H9 (cell line): ENCODE measurements around the gene LIF. TPM values are rescaled to one million over a fixed set of nuclear protein-coding genes. Genes with fewer than 3 reads are reported as not detected.

Experiments used
- DNase-seq: peaks from one replicate; pipeline ENCODE4 v3.0.0-alpha.2; 2017
- H2AFZ ChIP-seq: one replicate; pipeline ENCODE4 v1.6.1; 2013; ENCODE audit warnings: mild to moderate bottlenecking, low read length, control low read depth, moderate library complexity
- H2AK5ac ChIP-seq: 2 replicates; pipeline ENCODE4 v1.6.1; 2013; ENCODE audit warnings: low read length, control low read depth, mixed read lengths; ENCODE audit not compliant: insufficient read length
- H2BK120ac ChIP-seq: one replicate; pipeline ENCODE4 v1.6.1; 2013; ENCODE audit warnings: low read depth, mild to moderate bottlenecking, low read length, control low read depth, inconsistent platforms; ENCODE audit not compliant: poor library complexity, severe bottlenecking
- H2BK12ac ChIP-seq: 2 replicates; pipeline ENCODE4 v1.6.1; 2013; ENCODE audit warnings: low read length, control low read depth, mixed read lengths, low read depth; ENCODE audit not compliant: insufficient read length
- H2BK15ac ChIP-seq: 2 replicates; pipeline ENCODE4 v1.6.1; 2013; ENCODE audit warnings: low read depth, low read length, control low read depth
- H2BK20ac ChIP-seq: one replicate; pipeline ENCODE4 v1.6.1; 2013; ENCODE audit warnings: low read depth, mild to moderate bottlenecking, low read length, control low read depth, inconsistent platforms; ENCODE audit not compliant: poor library complexity, severe bottlenecking
- H2BK5ac ChIP-seq: 2 replicates; pipeline ENCODE4 v1.6.1; 2013; ENCODE audit warnings: low read length, control low read depth, mixed read lengths; ENCODE audit not compliant: insufficient read length
- H3K14ac ChIP-seq: 2 replicates; pipeline ENCODE4 v1.6.1; 2013; ENCODE audit warnings: low read length, control low read depth; ENCODE audit not compliant: insufficient read depth
- H3K18ac ChIP-seq: 2 replicates; pipeline ENCODE4 v1.6.1; 2013; ENCODE audit warnings: low read depth, mild to moderate bottlenecking, mixed read lengths, low read length, control low read depth; ENCODE audit not compliant: insufficient read length
- H3K23ac ChIP-seq: 2 replicates; pipeline ENCODE4 v1.6.1; 2013; ENCODE audit warnings: low read length, control low read depth, mixed read lengths, low read depth; ENCODE audit not compliant: insufficient read length
- H3K23me2 ChIP-seq: 2 replicates; pipeline ENCODE4 v1.6.1; 2013; ENCODE audit warnings: low read depth, mild to moderate bottlenecking, mixed read lengths, low read length, control low read depth; ENCODE audit not compliant: insufficient read length, poor library complexity, severe bottlenecking
- H3K27ac ChIP-seq: 2 replicates; pipeline ENCODE4 v1.5.1; 2013; ENCODE audit warnings: low read length, control low read depth, mixed read lengths, low read depth; ENCODE audit not compliant: insufficient read length
- H3K27me3 ChIP-seq: 2 replicates; pipeline ENCODE4 v1.6.1; 2013; ENCODE audit warnings: low read length, control low read depth, inconsistent platforms; ENCODE audit not compliant: insufficient read depth
- H3K4ac ChIP-seq: 2 replicates; pipeline ENCODE4 v1.6.1; 2013; ENCODE audit warnings: low read depth, mild to moderate bottlenecking, control low read depth, inconsistent platforms, low read length, moderate library complexity
- H3K4me1 ChIP-seq: 2 replicates; pipeline ENCODE4 v1.6.1; 2013; ENCODE audit warnings: low read length, control low read depth, inconsistent platforms; ENCODE audit not compliant: insufficient read depth
- H3K4me2 ChIP-seq: 2 replicates; pipeline ENCODE4 v1.6.1; 2013; ENCODE audit warnings: low read length, control low read depth, mixed read lengths; ENCODE audit not compliant: insufficient read length, insufficient read depth
- H3K56ac ChIP-seq: 2 replicates; pipeline ENCODE4 v1.6.1; 2013; ENCODE audit warnings: low read depth, mild to moderate bottlenecking, mixed read lengths, low read length, control low read depth; ENCODE audit not compliant: insufficient read length
- H3K79me1 ChIP-seq: 2 replicates; pipeline ENCODE4 v1.6.1; 2013; ENCODE audit warnings: low read depth, mild to moderate bottlenecking, moderate library complexity, low read length, control low read depth, inconsistent platforms; ENCODE audit not compliant: insufficient read depth, poor library complexity, severe bottlenecking
- H3K79me2 ChIP-seq: 2 replicates; pipeline ENCODE4 v1.6.1; 2013; ENCODE audit warnings: low read length, control low read depth, inconsistent platforms; ENCODE audit not compliant: insufficient read depth
- H3K9ac ChIP-seq: 2 replicates; pipeline ENCODE4 v1.6.1; 2013; ENCODE audit warnings: low read length, control low read depth, mixed read lengths; ENCODE audit not compliant: insufficient read length; ENCODE audit errors: extremely low read depth
- H3K9me3 ChIP-seq: one replicate; pipeline ENCODE4 v1.6.1; 2013; ENCODE audit warnings: low read depth, low read length, inconsistent platforms; ENCODE audit not compliant: control insufficient read depth
- H3T11ph ChIP-seq: one replicate; pipeline ENCODE4 v1.6.1; 2013; ENCODE audit warnings: mild to moderate bottlenecking, low read length, control low read depth, inconsistent platforms
- H4K20me1 ChIP-seq: one replicate; pipeline ENCODE4 v1.6.1; 2013; ENCODE audit not compliant: control insufficient read depth, insufficient read length, insufficient read depth
- H4K5ac ChIP-seq: 2 replicates; pipeline ENCODE4 v1.6.1; 2013; ENCODE audit warnings: low read depth, mild to moderate bottlenecking, mixed read lengths, low read length, control low read depth; ENCODE audit not compliant: insufficient read length
- H4K8ac ChIP-seq: replicated peaks from 2 replicates; pipeline ENCODE4 v1.6.1; 2013; ENCODE audit warnings: low read length, control low read depth, mixed read lengths, low read depth; ENCODE audit not compliant: insufficient read length
- H4K91ac ChIP-seq: 2 replicates; pipeline ENCODE4 v1.6.1; 2013; ENCODE audit warnings: low read depth, mild to moderate bottlenecking, moderate library complexity, mixed read lengths, low read length, control low read depth; ENCODE audit not compliant: insufficient read length
- H3K27ac Mint-ChIP-seq, 3 experiments: 2 replicates in 2 of 3; 3 replicates in 1 of 3; pipeline ENCODE4 v1.8.0; 2020 to 2021; ENCODE audit warnings: mixed read lengths in 3 of 3, mild to moderate bottlenecking in 1 of 3, moderate library complexity in 1 of 3
- H3K27me3 Mint-ChIP-seq: 2 replicates; pipeline ENCODE4 v1.8.0; 2021; ENCODE audit warnings: low read depth, mild to moderate bottlenecking, moderate library complexity, mixed read lengths
- H3K36me3 Mint-ChIP-seq, 3 experiments: 2 replicates in 2 of 3; 3 replicates in 1 of 3; pipeline ENCODE4 v1.8.0; 2020 to 2021; ENCODE audit warnings: low read depth in 3 of 3, mixed read lengths in 3 of 3; ENCODE audit not compliant: insufficient read depth in 1 of 3
- H3K4me1 Mint-ChIP-seq, 2 experiments: 2 replicates each; pipeline ENCODE4 v1.8.0; 2020; ENCODE audit warnings: mixed read lengths in 2 of 2
- H3K4me3 Mint-ChIP-seq, 2 experiments: 2 replicates in 1 of 2; 3 replicates in 1 of 2; pipeline ENCODE4 v1.8.0; 2020 to 2021; ENCODE audit warnings: mild to moderate bottlenecking in 2 of 2, mixed read lengths in 2 of 2, moderate library complexity in 1 of 2
- H3K9me3 Mint-ChIP-seq, 2 experiments: 2 replicates in 1 of 2; 3 replicates in 1 of 2; pipeline ENCODE4 v1.8.0; 2020; ENCODE audit warnings: mild to moderate bottlenecking in 2 of 2, mixed read lengths in 2 of 2, moderate library complexity in 1 of 2
- WGBS: extraction: QIAGEN DNeasy Blood & Tissue Kit; methylation state at CpG from one replicate; pipeline ENCODE4 v1.1.7; 2013; ENCODE audit warnings: missing lambda C conversion rate, low lambda C conversion rate, mixed read lengths; ENCODE audit not compliant: insufficient read length; ENCODE audit errors: extremely low coverage; 5-methylcytosine and 5-hydroxymethylcytosine counted together
- total RNA-seq: library from RNA; stranded (reverse); gene quantifications from 2 replicates; pipeline ENCODE4 v1.2.1, GENCODE V29; 2021
- TF ChIP-seq, protein P1 (sequence below): fragments of 200-600 bp; sonication (generic); conservative IDR thresholded peaks from 3 replicates; pipeline ENCODE4 v1.8.0; 2021; ENCODE audit warnings: antibody characterized with exemption, mild to moderate bottlenecking

The LIF gene
- total RNA-seq, 1 experiment from 2014 or later: 6.1 TPM

DNA sequence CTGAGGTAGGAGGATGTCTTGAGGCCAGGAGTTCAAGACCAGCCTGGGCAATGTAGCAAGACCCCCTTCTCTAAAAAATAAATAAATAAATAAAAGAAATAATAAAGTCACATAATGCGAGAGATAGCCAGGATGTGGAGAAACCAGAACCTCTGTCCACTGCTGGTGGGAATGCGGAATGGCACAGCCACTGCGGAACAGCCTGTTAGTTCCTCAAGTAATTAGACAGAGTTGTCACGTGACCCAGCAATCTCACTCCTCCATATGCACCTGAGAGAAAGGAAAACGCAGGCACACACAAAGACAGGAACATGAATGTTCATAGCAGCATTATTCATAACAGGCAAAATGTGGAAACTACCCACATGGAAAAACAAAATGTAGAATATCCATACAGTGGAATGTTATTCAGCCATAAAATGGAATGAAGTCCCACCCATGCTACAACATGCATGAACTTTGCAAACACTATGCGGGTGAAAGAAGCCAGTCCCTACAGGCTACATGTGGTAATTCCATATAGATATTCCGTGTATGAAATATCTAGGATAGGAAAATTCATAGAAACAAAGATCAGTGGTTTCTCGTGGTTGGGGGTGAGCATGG lies 27.4 kb downstream of the LIF start:
- H4K91ac ChIP-seq: no peak overlapping the region
- H3K9me3 ChIP-seq: no peaks in the 10 kb centered on the region
- no peak overlapping the region for H2AFZ ChIP-seq
- no peaks in the 10 kb centered on the region for H3K36me3 Mint-ChIP-seq
- H4K5ac ChIP-seq: no peak overlapping the region
- H3K56ac ChIP-seq: no peak overlapping the region
- no peak for DNase-seq
- H2BK12ac ChIP-seq: no peak overlapping the region
- H3K4me3 Mint-ChIP-seq: no peak overlapping the region
- TF ChIP-seq, protein P1, sequence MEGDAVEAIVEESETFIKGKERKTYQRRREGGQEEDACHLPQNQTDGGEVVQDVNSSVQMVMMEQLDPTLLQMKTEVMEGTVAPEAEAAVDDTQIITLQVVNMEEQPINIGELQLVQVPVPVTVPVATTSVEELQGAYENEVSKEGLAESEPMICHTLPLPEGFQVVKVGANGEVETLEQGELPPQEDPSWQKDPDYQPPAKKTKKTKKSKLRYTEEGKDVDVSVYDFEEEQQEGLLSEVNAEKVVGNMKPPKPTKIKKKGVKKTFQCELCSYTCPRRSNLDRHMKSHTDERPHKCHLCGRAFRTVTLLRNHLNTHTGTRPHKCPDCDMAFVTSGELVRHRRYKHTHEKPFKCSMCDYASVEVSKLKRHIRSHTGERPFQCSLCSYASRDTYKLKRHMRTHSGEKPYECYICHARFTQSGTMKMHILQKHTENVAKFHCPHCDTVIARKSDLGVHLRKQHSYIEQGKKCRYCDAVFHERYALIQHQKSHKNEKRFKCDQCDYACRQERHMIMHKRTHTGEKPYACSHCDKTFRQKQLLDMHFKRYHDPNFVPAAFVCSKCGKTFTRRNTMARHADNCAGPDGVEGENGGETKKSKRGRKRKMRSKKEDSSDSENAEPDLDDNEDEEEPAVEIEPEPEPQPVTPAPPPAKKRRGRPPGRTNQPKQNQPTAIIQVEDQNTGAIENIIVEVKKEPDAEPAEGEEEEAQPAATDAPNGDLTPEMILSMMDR: peak; percentile 44
- H3K27ac Mint-ChIP-seq: no peak overlapping the region
- H2BK15ac ChIP-seq: no peak overlapping the region
- WGBS: no CpG with 5 or more reads among the region's 8 CpGs
- no peak overlapping the region for H3T11ph ChIP-seq
- no peak overlapping the region for H3K9ac ChIP-seq
- no peaks in the 10 kb centered on the region for H3K27me3 ChIP-seq
- H2BK5ac ChIP-seq: no peak overlapping the region
- peaks cover 6% of the 10 kb centered on the region; the same call in 1 of the 2 replicates for H3K4me1 ChIP-seq
- no peak overlapping the region for H3K27ac ChIP-seq
- peaks cover 8% of the 10 kb centered on the region for H3K27me3 Mint-ChIP-seq
- H3K23me2 ChIP-seq: no peaks in the 10 kb centered on the region
- H3K79me1 ChIP-seq: no peaks in the 10 kb centered on the region
- no peak overlapping the region for H2BK20ac ChIP-seq
- no peak overlapping the region for H2AK5ac ChIP-seq
- no peaks in the 10 kb centered on the region for H4K20me1 ChIP-seq
- peaks cover 9 to 17% of the 10 kb centered on the region in 2 experiments for H3K4me1 Mint-ChIP-seq
- no peak overlapping the region for H3K14ac ChIP-seq
- H2BK120ac ChIP-seq: no peak overlapping the region
- H3K18ac ChIP-seq: no peak overlapping the region
- no peak overlapping the region for H3K4me2 ChIP-seq
- no peaks in the 10 kb centered on the region for H3K79me2 ChIP-seq
- no peak overlapping the region for H3K4ac ChIP-seq
- H3K23ac ChIP-seq: no peak overlapping the region
- no peaks in the 10 kb centered on the region for H3K9me3 Mint-ChIP-seq
- H4K8ac ChIP-seq: no peak overlapping the region
